GM19438 (cell line): Measurements from ENCODE around the gene IFNL2.
"Not testable (repeated sequence)": the region's sequence is repeated elsewhere in the genome, so short reads cannot be mapped to it uniquely, and the experiment has no call there.

Source experiments
- ATAC-seq: cut with Tn5 transposase; IDR thresholded peaks from one replicate; pipeline ENCODE4 v1.9.1; 2021; ENCODE audit warnings: low read depth; ENCODE audit not compliant: unreplicated experiment

The IFNL2 gene

GRCh38 chr19:39252458-39252857, 15.7 kb upstream of the IFNL2 start:
- ATAC-seq = no peak

DNA sequence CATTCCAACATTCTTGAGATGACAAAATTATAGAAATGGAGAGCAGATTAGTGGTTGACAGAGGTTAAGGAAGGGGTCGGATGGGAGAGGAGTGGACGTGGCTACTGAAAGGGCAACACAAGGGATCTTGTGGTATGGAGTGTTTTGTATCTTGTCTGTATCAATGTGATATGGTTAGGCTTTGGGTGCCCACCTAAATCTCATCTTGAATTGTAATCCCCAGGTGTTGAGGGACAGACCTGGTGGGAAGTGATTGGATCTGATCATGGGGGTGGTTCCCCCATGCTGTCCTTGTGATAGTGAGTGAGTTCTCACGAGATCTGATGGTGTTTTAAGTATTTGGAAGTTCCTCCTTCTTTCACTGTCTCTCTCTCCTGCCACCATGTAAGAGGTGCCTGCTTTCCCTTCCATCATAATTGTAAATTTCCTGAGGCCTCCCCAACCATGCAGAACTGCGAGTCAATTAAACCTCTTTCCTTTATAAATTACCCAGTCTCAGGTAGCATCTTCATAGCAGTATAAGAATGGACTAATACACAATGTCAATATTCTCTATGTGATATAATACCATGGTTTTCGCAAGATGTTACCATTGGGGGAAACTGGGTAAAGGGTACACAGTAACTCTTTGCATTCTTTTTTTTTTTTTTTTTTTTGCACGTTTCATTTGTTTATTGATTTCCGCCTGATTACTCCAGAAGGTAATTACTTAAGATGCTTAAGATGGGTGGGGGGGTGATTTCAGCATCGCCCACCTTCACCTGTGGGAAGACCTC, 14.6 kb upstream of the IFNL2 start:
- ATAC-seq = no peak

- ATAC-seq = no peak
Measured at GRCh38 chr19:39254531-39255345, 13.5 kb upstream of the IFNL2 start.

DNA sequence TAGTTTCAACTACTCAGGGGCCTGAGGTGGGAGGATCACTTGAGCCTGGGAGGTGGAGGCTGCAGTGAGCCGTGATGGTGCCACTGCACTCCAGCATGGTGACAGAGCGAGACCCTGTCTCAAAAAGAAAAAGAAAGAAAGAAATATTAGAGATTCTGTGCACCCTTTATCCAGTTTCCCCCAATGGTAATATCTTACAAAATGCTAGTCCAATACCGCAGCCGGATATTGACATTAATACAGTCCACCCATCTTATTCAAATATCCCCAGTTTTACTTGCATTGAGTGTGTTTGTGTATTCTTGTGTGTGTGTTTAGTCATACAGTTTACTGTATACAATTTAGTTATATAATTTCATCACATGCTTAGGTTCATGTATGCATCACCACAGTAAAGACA, 11.0 kb upstream of the IFNL2 start:
- ATAC-seq = no peak

GRCh38 chr19:39261704-39262103, 6.5 kb upstream of the IFNL2 start:
- no peak for ATAC-seq

DNA sequence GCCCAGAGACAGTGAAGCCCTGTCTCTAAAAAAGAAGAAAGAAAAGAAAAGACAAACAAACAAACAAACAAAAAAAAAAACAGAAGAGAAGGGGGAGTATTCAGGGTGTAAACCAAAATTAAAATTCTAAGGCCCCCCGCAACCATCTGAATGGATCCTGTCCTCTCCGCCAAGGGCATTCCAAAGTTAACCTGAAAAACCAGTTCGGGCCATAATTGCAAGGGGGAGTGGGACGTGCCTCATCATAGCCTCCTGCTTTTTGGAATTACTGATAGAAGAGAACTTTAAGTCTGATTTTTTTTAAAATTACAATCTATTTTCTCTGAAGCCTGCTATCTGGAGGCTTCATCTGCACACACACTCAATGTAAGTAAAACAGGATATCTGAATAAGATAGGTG, 5.7 kb upstream of the IFNL2 start:
- no peak for ATAC-seq

DNA sequence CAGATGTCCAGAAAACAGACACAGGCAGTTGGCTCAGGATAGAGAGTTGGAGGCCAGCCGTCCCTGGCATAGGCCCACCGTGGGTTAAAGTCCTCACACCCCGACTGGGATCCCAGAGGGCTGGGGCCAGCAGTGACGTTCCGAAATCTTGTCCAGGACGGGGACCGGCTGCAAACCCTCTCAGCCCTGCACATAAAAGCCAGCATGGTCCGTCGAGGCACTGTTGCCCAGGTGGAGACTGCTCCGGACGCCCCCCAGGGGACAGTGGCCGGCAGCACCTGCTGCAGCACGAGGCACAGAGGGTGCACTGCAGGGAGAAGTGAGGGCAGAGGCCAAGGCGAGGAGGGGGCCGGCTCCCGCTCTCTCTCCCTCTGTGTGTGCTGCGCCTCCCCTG, 4.3 kb upstream of the IFNL2 start:
- ATAC-seq = no peak

- no peak for ATAC-seq
Measured at GRCh38 chr19:39264306-39265290, 3.6 kb upstream of the IFNL2 start.

DNA sequence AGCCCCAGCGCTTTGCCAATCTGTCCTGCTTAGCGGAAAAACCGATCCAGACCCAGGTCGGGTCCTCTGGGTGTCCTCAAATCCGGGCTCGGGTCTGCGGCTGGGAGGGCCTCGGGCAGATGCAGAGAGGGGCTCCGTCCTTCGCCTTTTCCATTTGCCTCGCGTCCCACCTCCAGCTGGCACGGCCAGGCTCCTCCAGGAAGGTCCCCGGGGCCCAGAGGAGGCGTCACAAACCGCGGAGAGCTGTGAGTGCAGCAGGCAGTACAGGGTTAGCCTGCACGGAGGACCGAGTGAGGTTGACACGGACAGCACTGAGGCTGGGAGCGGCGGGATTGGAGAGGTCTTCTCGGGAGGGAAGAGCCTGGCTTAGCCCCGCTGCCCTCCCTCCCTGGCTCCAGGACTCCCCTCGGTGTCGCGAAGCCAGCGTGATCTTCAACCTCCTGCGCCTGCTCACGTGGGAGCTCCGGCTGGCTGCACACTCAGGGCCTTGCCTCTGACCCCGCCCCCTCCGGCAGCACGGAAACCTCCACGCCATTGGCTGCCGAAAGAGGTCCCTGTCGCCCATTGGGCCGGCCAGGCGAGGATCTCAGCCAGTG, 2.8 kb upstream of the IFNL2 start:
- ATAC-seq = no peak

DNA sequence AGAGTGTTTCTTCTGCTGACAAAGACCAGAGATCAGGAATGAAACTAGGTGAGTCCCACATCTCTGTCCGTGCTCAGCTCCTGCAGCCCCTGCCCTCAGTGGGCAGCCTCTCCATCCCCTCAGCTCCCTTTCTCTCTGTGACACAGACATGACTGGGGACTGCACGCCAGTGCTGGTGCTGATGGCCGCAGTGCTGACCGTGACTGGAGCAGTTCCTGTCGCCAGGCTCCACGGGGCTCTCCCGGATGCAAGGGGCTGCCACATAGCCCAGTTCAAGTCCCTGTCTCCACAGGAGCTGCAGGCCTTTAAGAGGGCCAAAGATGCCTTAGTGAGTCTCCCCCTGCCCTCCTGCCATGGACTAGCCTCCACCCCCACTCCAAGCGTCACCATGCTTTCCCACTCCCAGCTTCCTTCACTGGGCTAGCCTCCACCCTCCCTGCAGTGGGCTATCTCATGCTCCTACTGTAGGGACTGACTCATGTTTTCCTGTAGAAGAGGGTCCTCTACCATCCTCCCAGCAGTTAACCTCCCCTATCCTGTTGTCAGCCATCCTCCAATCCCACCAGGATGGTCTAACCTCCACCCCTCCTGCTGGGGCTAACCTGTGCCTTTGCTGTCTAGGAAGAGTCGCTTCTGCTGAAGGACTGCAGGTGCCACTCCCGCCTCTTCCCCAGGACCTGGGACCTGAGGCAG, 481 bp downstream of the IFNL2 start:
- not testable (repeated sequence) for ATAC-seq

DNA sequence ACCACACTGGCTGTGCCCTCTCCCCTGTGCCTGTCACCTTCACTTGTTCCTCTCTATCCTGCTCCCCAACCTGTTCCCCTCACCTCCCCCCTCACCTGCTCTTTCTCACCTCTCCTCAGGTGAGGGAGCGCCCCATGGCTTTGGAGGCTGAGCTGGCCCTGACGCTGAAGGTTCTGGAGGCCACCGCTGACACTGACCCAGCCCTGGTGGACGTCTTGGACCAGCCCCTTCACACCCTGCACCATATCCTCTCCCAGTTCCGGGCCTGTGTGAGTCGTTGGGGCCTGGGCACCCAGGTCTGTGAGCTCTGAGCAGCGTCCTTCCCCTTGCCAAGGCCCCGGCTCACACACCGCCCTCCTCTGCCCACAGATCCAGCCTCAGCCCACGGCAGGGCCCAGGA, 1.2 kb downstream of the IFNL2 start:
- ATAC-seq = not testable (repeated sequence)

DNA sequence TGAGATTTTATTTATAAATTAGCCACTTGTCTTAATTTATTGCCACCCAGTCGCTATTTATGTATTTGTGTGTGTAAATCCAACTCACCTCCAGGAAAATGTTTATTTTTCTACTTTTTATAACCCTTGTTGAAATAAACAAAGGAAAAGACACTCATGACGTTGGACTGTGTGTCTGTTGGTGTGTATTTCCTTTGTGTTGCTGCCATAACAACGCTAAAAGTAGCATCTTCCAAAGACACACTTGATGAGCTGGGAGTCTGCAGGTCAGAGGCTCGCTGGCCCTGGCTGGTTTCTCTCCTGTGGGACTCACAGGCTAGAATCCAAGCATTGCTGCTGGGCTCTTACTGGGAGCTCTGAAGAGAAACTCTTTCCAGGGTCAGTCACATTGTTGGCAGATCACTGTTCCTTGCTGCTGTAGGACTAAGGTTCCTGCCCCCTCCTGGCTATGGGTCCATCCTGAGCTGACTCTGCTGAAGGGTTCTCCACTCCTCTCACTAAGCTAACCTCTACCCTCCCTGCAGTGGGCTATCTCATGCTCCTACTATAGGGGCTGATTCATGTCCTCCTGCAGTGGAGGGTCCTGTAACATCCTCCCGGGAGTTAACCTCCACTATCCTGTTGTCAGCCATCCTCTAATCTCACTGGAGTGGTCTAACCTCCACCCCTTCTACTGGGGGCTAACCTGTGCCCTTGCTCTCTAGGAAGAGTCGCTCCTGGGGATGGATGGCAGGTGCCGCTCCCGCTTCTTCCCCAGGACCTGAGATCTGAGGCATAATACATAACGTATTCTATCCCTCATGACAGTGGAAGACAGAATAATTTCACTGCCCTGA, 2.1 kb downstream of the IFNL2 start:
- no peak for ATAC-seq

DNA sequence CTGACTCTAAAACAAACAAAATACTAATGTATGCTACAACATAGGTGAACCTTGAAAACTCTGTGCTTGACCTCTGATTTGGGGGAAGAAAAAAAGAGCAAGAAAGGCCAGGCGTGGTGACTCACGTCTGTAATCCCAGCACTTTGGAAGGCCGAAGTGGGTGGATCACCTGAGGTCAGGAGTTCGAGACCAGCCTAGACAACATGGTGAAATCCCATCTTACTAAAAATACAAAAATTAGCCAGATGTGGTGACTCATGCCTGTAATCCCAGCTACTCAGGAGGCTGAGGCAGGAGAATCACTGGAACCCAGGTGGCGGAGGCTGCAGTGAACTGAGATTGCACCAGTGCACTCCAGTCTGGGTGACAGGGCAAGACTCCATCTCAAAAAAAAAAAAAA, 5.7 kb downstream of the IFNL2 start:
- ATAC-seq = not testable (repeated sequence)

GRCh38 chr19:39275578-39275977, 7.4 kb downstream of the IFNL2 start:
- ATAC-seq = no peak

GRCh38 chr19:39276740-39277139, 8.5 kb downstream of the IFNL2 start:
- no peak for ATAC-seq

GRCh38 chr19:39277598-39277997, 9.4 kb downstream of the IFNL2 start:
- no peak for ATAC-seq

GRCh38 chr19:39282021-39282420, 13.8 kb downstream of the IFNL2 start:
- ATAC-seq = no peak

- no peak for ATAC-seq
Measured at GRCh38 chr19:39284032-39284431, 15.8 kb downstream of the IFNL2 start.

DNA sequence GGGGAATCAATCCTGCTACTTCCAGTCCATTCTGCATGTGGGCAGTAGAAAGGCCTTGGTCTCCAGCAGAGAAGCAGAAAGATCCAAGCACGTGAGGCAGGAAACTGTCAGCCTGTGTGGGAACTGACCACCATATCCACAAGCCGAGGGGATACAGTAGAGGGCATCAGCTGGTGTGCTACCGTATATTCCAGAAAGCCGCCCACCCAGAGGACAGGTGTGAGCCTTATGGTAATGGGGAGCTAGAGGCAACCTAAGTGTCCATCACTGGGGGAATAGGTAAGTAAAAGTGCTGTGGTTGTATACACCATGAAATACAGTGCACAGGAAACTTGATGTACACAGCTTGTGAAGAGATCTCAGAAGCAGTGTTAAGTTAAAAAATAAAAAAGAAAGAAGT, 25.2 kb downstream of the IFNL2 start:
- ATAC-seq = no peak
